A549 (cell line): ENCODE measurements around the gene LCE1F. TPM values are rescaled to one million over a fixed set of nuclear protein-coding genes. Genes with fewer than 3 reads are reported as not detected.

Source experiments
- ATAC-seq, 2 experiments: fragments of 200-7000 bp in 1 of 2; fragments of >200 bp in 1 of 2; cut with Nextera tagmentation in 1 of 2; cut with Tn5 transposase in 1 of 2; 3 replicates each; pipeline versions ENCODE4 v1.8.0 to v1.9.1; 2018 to 2020; ENCODE audit warnings: mild to moderate bottlenecking in 1 of 2, moderate library complexity in 1 of 2
- CTCF ChIA-PET: fragments of 300-600 bp; sonication (Branson Sonifier 250); formaldehyde crosslinking; extraction: SDS; loops from one replicate; lab custom pipeline; 2021; ENCODE audit warnings: antibody characterized with exemption, inconsistent platforms; lab: Yijun Ruan, JAX
- POLR2A ChIA-PET: fragments of 350-600 bp; formaldehyde crosslinking; extraction: SDS; loops from one replicate; lab custom pipeline; 2021; ENCODE audit warnings: antibody characterized with exemption, inconsistent platforms; lab: Yijun Ruan, JAX
- DNase-seq, 2 experiments: peaks; one replicate each; pipeline versions ENCODE4 v3.0.0 to v3.0.0-alpha.2; 2011 to 2016; ENCODE audit warnings: low read depth in 1 of 2, low spot score in 1 of 2
- FAIRE-seq: peaks from 2 replicates; lab custom pipeline; 2011; peaks lifted over from hg19 to GRCh38; lab: Jason Lieb, UNC
- H3K27ac ChIP-seq, 2 experiments: fragments of >200 bp; sonication (Bioruptor Twin); formaldehyde crosslinking; 3 replicates each; pipeline ENCODE4 v1.5.1; 2016 to 2017
- H3K4me1 ChIP-seq: fragments of >200 bp; sonication (Bioruptor Twin); formaldehyde crosslinking; 3 replicates; pipeline ENCODE4 v1.6.1; 2016
- H3K4me2 ChIP-seq: fragments of >200 bp; sonication (Bioruptor Twin); formaldehyde crosslinking; 3 replicates; pipeline ENCODE4 v1.6.1; 2016
- H3K4me3 ChIP-seq: fragments of >200 bp; sonication (Bioruptor Twin); formaldehyde crosslinking; 3 replicates; pipeline ENCODE4 v1.5.1; 2016
- H3K9me3 ChIP-seq: fragments of >200 bp; sonication (Bioruptor Twin); formaldehyde crosslinking; 3 replicates; pipeline ENCODE4 v1.6.1; 2016
- CBX8 ChIP-seq: fragments of 200-600 bp; sonication (generic); IDR thresholded peaks from 2 replicates; pipeline ENCODE4 v1.6.1; 2016
- CEBPB ChIP-seq, 2 experiments: fragments of >200 bp in 1 of 2; sonication (Bioruptor Twin) in 1 of 2; formaldehyde crosslinking in 1 of 2; IDR thresholded peaks; 2 replicates each; pipeline ENCODE4 v1.6.1; 2012 to 2016
- FOSL2 ChIP-seq, 2 experiments: fragments of 450-650 bp in 1 of 2; fragments of >200 bp in 1 of 2; sonication (Bioruptor Twin) in 1 of 2; formaldehyde crosslinking; IDR thresholded peaks; 2 replicates each; pipeline versions ENCODE4 v1.5.0 to v1.6.1; 2016 to 2020; ENCODE audit warnings: mild to moderate bottlenecking in 1 of 2, moderate library complexity in 1 of 2
- FOXS1 ChIP-seq: fragments of 250-450 bp; sonication (Bioruptor Pico); IDR thresholded peaks from 2 replicates; pipeline ENCODE4 v1.5.0; 2020; ENCODE audit warnings: mild to moderate bottlenecking, moderate library complexity
- GATA3 ChIP-seq: IDR thresholded peaks from 2 replicates; pipeline ENCODE4 v1.6.1; 2012; ENCODE audit warnings: borderline replicate concordance
- HDAC2 ChIP-seq: fragments of 200-600 bp; sonication (generic); IDR thresholded peaks from 2 replicates; pipeline ENCODE4 v1.6.1; 2016
- HOXB5 ChIP-seq: fragments of 250-450 bp; sonication (Bioruptor Pico); IDR thresholded peaks from 2 replicates; pipeline ENCODE4 v1.5.0; 2020; ENCODE audit warnings: mild to moderate bottlenecking, moderate library complexity
- KDM1A ChIP-seq: fragments of 200-600 bp; sonication (generic); IDR thresholded peaks from 2 replicates; pipeline ENCODE4 v1.6.1; 2016; ENCODE audit warnings: low read depth, mild to moderate bottlenecking
- KDM5A ChIP-seq: fragments of 200-600 bp; sonication (generic); IDR thresholded peaks from 2 replicates; pipeline ENCODE4 v1.6.1; 2016; ENCODE audit warnings: antibody characterized with exemption, mild to moderate bottlenecking
- MAFK ChIP-seq: fragments of 450-650 bp; IDR thresholded peaks from 2 replicates; pipeline ENCODE4 v1.6.1; 2014; ENCODE audit not compliant: partially characterized antibody
- NFE2L2 ChIP-seq: fragments of 150-350 bp; conservative IDR thresholded peaks from 2 replicates; pipeline ENCODE4 v1.6.1; 2014; ENCODE audit warnings: low read length
- TFCP2L1 ChIP-seq: fragments of 250-450 bp; sonication (Bioruptor Pico); IDR thresholded peaks from 2 replicates; pipeline ENCODE4 v1.5.0; 2021; ENCODE audit warnings: mild to moderate bottlenecking
- ZNF302 ChIP-seq: fragments of 250-450 bp; sonication (Bioruptor Pico); IDR thresholded peaks from 2 replicates; pipeline ENCODE4 v1.9.0; 2021; ENCODE audit warnings: inconsistent platforms, mild to moderate bottlenecking, moderate library complexity
- WGBS: methylation state at CpG from one replicate; pipeline ENCODE4 v1.1.6; 2017; ENCODE audit errors: missing lambda C conversion rate; 5-methylcytosine and 5-hydroxymethylcytosine counted together
- polyA plus RNA-seq, 4 experiments: library from polyadenylated mRNA; depleted of rRNA in 3 of 4; stranded (reverse); fragments of >200 nt; fragmentation: RNase III in 1 of 4; extraction: RNeasy Plus Mini Kit Qiagen cat#74134 plus additional on column Dnase treatment in 1 of 4; gene quantifications; 2 replicates in 3 of 4; 3 replicates in 1 of 4; pipeline ENCODE4 v1.2.3, GENCODE V29; 2011 to 2017
- TF ChIP-seq, protein P1 (sequence below): fragments of 200-600 bp; sonication (generic); IDR thresholded peaks from 2 replicates; pipeline ENCODE4 v1.6.1; 2016; ENCODE audit warnings: antibody characterized with exemption, mild to moderate bottlenecking, moderate library complexity
- TF ChIP-seq, protein P2 (sequence below): fragments of >200 bp; sonication (Bioruptor Twin); formaldehyde crosslinking; IDR thresholded peaks from 3 replicates; pipeline ENCODE4 v1.5.1; 2016
- TF ChIP-seq, protein P3 (sequence below): fragments of 250-450 bp; sonication (Bioruptor Pico); IDR thresholded peaks from 2 replicates; pipeline ENCODE4 v1.5.0; 2021; ENCODE audit warnings: mild to moderate bottlenecking, moderate library complexity, borderline replicate concordance

Gene LCE1F
- polyA plus RNA-seq, 2 of the 4 experiments (the other 2 are of a cell fraction), result not detected

DNA sequence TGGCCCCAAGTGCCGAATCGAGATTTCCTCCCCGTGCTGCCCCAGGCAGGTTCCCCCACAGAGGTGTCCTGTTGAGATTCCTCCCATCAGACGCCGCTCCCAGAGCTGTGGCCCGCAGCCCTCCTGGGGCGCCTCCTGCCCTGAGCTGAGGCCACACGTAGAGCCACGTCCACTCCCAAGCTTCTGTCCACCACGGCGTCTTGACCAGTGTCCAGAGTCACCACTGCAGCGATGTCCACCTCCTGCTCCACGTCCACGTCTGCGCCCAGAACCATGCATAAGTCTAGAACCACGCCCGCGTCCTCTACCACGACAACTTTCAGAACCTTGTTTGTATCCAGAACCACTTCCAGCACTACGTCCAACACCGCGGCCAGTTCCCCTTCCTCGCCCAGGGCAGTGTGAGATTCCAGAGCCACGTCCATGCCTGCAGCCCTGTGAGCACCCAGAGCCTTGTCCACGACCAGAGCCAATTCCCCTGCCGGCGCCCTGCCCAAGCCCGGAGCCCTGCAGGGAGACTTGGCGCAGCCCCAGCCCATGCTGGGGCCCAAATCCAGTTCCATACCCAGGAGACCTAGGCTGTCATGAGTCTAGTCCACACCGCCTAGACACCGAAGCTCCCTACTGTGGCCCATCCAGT lies 14.3 kb upstream of the LCE1F start:
- DNase-seq, result no peak
- no peak for ATAC-seq
- POLR2A ChIA-PET, result no interaction called here
- WGBS, result 50% methylated on average over 29 of the region's 31 CpGs
- H3K4me3 ChIP-seq, result no peak overlapping the region
- CTCF ChIA-PET, result interaction anchor here (1.2 kb wide), 1 partner anchor 165 kb away, joined by 3 read pairs; no protein-coding TSS in a partner anchor
- H3K4me1 ChIP-seq, result no peaks in the 10 kb centered on the region
- TF ChIP-seq FOSL2 (IDR thresholded peaks at IDR 0.05), result no peak
- no peak for TF ChIP-seq FOSL2 (CRISPR knock-in tag; IDR thresholded peaks at IDR 0.05)
- no peak for TF ChIP-seq KDM1A
- TF ChIP-seq, protein P1, sequence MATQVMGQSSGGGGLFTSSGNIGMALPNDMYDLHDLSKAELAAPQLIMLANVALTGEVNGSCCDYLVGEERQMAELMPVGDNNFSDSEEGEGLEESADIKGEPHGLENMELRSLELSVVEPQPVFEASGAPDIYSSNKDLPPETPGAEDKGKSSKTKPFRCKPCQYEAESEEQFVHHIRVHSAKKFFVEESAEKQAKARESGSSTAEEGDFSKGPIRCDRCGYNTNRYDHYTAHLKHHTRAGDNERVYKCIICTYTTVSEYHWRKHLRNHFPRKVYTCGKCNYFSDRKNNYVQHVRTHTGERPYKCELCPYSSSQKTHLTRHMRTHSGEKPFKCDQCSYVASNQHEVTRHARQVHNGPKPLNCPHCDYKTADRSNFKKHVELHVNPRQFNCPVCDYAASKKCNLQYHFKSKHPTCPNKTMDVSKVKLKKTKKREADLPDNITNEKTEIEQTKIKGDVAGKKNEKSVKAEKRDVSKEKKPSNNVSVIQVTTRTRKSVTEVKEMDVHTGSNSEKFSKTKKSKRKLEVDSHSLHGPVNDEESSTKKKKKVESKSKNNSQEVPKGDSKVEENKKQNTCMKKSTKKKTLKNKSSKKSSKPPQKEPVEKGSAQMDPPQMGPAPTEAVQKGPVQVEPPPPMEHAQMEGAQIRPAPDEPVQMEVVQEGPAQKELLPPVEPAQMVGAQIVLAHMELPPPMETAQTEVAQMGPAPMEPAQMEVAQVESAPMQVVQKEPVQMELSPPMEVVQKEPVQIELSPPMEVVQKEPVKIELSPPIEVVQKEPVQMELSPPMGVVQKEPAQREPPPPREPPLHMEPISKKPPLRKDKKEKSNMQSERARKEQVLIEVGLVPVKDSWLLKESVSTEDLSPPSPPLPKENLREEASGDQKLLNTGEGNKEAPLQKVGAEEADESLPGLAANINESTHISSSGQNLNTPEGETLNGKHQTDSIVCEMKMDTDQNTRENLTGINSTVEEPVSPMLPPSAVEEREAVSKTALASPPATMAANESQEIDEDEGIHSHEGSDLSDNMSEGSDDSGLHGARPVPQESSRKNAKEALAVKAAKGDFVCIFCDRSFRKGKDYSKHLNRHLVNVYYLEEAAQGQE, result no peak
- TF ChIP-seq MAFK, result no peak
- H3K4me2 ChIP-seq, result no peak overlapping the region
- no peak for FAIRE-seq
- H3K9me3 ChIP-seq, result no peaks in the 10 kb centered on the region
- no peak overlapping the region for H3K27ac ChIP-seq

DNA sequence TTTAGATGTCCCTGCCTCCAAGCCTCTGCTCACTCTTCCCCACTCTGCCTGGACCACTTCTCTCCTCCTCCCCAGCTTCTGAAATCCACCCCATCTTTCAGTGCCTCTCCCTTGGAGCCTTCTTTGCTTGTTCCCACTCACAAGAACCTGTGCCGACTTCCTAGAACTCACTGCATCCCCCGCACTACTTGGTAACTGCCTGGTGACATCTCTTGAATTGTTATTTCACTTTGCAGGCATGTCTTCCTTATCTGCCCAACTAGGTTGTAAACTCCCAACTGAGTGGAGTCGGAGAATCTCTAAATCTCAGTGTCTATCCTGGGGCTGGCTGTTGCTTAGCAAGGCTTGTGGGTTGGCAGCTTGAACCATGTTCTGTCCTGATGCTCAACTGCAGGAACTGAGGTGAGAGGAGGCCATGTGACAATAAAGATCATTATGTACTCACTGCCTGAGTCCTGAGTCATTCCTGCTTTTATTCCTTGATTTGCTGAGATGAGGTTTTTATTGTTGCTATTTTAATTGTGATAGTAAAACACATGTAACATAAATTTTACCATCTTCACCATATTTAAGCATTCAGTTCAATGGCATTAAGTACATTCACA lies 13.2 kb upstream of the LCE1F start:
- CTCF ChIA-PET, result no interaction called here
- 29% methylated on average over 3 of the region's 3 CpGs for WGBS
- POLR2A ChIA-PET, result interaction anchor here (0.5 kb wide), 1 partner anchor 845 kb away, joined by 4 read pairs; no protein-coding TSS in a partner anchor

More for the DNA sequence above, 13.2 kb upstream of the LCE1F start:
- ATAC-seq, result no peak
- Histone ChIP-seq H3K27ac (no peak overlapping the region), H3K4me3 (no peak overlapping the region), H3K4me1 (no peaks in the 10 kb centered on the region), H3K4me2 (no peak overlapping the region), H3K9me3 (no peaks in the 10 kb centered on the region)
- no peak for TF ChIP-seq HDAC2
- TF ChIP-seq CBX8, result no peak
- no peak for TF ChIP-seq HOXB5 (CRISPR knock-in tag)
- no peak for TF ChIP-seq KDM5A
- TF ChIP-seq, protein P2, sequence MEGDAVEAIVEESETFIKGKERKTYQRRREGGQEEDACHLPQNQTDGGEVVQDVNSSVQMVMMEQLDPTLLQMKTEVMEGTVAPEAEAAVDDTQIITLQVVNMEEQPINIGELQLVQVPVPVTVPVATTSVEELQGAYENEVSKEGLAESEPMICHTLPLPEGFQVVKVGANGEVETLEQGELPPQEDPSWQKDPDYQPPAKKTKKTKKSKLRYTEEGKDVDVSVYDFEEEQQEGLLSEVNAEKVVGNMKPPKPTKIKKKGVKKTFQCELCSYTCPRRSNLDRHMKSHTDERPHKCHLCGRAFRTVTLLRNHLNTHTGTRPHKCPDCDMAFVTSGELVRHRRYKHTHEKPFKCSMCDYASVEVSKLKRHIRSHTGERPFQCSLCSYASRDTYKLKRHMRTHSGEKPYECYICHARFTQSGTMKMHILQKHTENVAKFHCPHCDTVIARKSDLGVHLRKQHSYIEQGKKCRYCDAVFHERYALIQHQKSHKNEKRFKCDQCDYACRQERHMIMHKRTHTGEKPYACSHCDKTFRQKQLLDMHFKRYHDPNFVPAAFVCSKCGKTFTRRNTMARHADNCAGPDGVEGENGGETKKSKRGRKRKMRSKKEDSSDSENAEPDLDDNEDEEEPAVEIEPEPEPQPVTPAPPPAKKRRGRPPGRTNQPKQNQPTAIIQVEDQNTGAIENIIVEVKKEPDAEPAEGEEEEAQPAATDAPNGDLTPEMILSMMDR, result no peak
- TF ChIP-seq GATA3, result no peak
- TF ChIP-seq, protein P3, sequence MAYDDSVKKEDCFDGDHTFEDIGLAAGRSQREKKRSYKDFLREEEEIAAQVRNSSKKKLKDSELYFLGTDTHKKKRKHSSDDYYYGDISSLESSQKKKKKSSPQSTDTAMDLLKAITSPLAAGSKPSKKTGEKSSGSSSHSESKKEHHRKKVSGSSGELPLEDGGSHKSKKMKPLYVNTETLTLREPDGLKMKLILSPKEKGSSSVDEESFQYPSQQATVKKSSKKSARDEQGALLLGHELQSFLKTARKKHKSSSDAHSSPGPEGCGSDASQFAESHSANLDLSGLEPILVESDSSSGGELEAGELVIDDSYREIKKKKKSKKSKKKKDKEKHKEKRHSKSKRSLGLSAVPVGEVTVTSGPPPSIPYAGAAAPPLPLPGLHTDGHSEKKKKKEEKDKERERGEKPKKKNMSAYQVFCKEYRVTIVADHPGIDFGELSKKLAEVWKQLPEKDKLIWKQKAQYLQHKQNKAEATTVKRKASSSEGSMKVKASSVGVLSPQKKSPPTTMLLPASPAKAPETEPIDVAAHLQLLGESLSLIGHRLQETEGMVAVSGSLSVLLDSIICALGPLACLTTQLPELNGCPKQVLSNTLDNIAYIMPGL (CRISPR knock-in tag), result no peak
- no peak for TF ChIP-seq NFE2L2
- TF ChIP-seq FOXS1 (CRISPR knock-in tag), result no peak
- TF ChIP-seq TFCP2L1, result no peak
- no peak for TF ChIP-seq CEBPB (IDR thresholded peaks at IDR 0.05)
- no peak for TF ChIP-seq ZNF302 (CRISPR knock-in tag)
- DNase-seq, result no peak
- FAIRE-seq, result no peak
